ENCODE results near the gene TNS1. TPM values are rescaled to one million over a fixed set of nuclear protein-coding genes. Genes with fewer than 3 reads are reported as not detected.

TNS1 gene
- polyA plus RNA-seq, 1 experiment, result 19.7 TPM

DNA sequence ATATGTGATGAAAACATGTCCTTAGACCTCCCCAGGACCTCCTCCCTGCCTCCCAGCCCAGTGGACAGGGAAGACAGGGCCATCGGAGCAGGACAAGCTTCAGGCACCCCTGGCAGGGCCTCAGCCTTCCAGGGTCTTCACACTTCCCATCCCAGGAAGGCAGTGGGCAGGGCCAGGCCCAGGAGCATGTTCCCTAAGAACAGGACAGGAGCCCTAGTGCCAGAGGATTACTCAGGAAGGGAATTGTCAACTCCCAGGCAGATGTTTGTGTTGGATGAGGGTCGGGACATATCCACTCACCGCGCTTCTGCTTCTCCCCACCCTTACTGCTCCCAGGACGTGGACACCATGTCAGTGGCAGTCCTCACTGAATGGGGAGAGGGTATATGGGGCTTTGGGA is 138.9 kb downstream of the TNS1 start:
- Histone ChIP-seq H3K4me3 (ENCODE audit: low read depth, low read length) (no peak overlapping the region), H3K27ac (ENCODE audit: low read depth, low read length) (peak overlapping the region; percentile 39), H3K9me3 (ENCODE audit: control insufficient read depth, insufficient read depth, low read length) (no peaks in the 10 kb centered on the region), H3K27me3 (ENCODE audit: control insufficient read depth, insufficient read depth, low read length) (no peaks in the 10 kb centered on the region)
- TF ChIP-seq, protein P1, sequence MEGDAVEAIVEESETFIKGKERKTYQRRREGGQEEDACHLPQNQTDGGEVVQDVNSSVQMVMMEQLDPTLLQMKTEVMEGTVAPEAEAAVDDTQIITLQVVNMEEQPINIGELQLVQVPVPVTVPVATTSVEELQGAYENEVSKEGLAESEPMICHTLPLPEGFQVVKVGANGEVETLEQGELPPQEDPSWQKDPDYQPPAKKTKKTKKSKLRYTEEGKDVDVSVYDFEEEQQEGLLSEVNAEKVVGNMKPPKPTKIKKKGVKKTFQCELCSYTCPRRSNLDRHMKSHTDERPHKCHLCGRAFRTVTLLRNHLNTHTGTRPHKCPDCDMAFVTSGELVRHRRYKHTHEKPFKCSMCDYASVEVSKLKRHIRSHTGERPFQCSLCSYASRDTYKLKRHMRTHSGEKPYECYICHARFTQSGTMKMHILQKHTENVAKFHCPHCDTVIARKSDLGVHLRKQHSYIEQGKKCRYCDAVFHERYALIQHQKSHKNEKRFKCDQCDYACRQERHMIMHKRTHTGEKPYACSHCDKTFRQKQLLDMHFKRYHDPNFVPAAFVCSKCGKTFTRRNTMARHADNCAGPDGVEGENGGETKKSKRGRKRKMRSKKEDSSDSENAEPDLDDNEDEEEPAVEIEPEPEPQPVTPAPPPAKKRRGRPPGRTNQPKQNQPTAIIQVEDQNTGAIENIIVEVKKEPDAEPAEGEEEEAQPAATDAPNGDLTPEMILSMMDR (IDR thresholded peaks at IDR 0.05; ENCODE audit: low read depth, low read length), result no peak
- DNase-seq (ENCODE audit: low read depth, low spot score), result no peak
- POLR2A ChIA-PET, result no interaction called here
- CTCF ChIA-PET, result interaction anchor here (0.6 kb wide), 1 partner anchor 183 kb away, joined by 3 read pairs; no protein-coding TSS in a partner anchor

GRCh38 chr2:217861334-217861877 is 141.4 kb downstream of the TNS1 start:
- Histone ChIP-seq H3K9me3 (ENCODE audit: control insufficient read depth, insufficient read depth, low read length) (no peaks in the 10 kb centered on the region), H3K27me3 (ENCODE audit: control insufficient read depth, insufficient read depth, low read length) (no peaks in the 10 kb centered on the region), H3K4me3 (ENCODE audit: low read depth, low read length) (no peak overlapping the region), H3K27ac (ENCODE audit: low read depth, low read length) (no peak overlapping the region)
- TF ChIP-seq, protein P1 (IDR thresholded peaks at IDR 0.05; ENCODE audit: low read depth, low read length), result no peak
- ChIA-PET CTCF (interaction anchor here (1.1 to 1.4 kb wide), 3 partner anchors 26 to 133 kb away, joined by 3 to 4 read pairs (median 3); no protein-coding TSS in a partner anchor), POLR2A (no interaction called here)
- DNase-seq (ENCODE audit: low read depth, low spot score), result no peak

DNA sequence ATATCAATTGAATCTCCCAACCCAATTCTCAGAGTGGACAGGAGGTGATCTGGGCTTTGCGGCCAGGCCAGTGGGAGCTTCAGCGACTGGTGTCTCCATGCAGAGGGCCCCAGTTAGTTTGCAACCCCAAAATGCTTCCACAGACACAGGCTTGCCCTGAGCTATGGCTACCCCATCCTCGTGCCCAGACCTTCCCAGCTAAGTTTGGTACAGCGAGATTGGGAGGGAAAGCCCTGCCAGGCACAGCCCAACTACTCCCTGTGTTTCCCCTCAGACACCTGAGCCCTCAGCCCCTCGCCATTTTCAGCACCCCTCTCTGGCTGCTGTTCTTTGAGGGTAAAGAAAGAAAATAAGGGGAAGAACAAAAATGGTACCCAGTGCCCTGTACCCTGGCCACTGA is 142.9 kb downstream of the TNS1 start:
- CTCF ChIA-PET, result interaction anchor here (0.9 kb wide), 1 partner anchor 71 kb away, joined by 3 read pairs; no protein-coding TSS in a partner anchor
- H3K27ac ChIP-seq (ENCODE audit: low read depth, low read length), result no peak overlapping the region
- TF ChIP-seq, protein P1 (IDR thresholded peaks at IDR 0.05; ENCODE audit: low read depth, low read length), result no peak

GRCh38 chr2:217858519-217859491 is 144.0 kb downstream of the TNS1 start:
- DNase-seq (ENCODE audit: low read depth, low spot score), result peak; percentile 76
- ChIA-PET CTCF (interaction anchor here (0.9 to 2.1 kb wide), 4 partner anchors 21 to 72 kb away, joined by 3 to 11 read pairs (median 10); no protein-coding TSS in a partner anchor), POLR2A (interaction anchor here (0.6 to 1.0 kb wide), 4 partner anchors 9 to 107 kb away, joined by 3 read pairs; no protein-coding TSS in a partner anchor)
- H3K9me3 ChIP-seq (ENCODE audit: control insufficient read depth, insufficient read depth, low read length), result no peaks in the 10 kb centered on the region
- no peak overlapping the region for H3K4me3 ChIP-seq (ENCODE audit: low read depth, low read length)
- TF ChIP-seq, protein P1 (IDR thresholded peaks at IDR 0.05; ENCODE audit: low read depth, low read length), result no peak
- H3K27ac ChIP-seq (ENCODE audit: low read depth, low read length), result peak overlapping the region; percentile 74
- H3K27me3 ChIP-seq (ENCODE audit: control insufficient read depth, insufficient read depth, low read length), result no peaks in the 10 kb centered on the region

More for the DNA sequence above, 142.9 kb downstream of the TNS1 start:
- no peak for DNase-seq (ENCODE audit: low read depth, low spot score)
- Histone ChIP-seq H3K4me3 (ENCODE audit: low read depth, low read length) (no peak overlapping the region), H3K27me3 (ENCODE audit: control insufficient read depth, insufficient read depth, low read length) (no peaks in the 10 kb centered on the region), H3K9me3 (ENCODE audit: control insufficient read depth, insufficient read depth, low read length) (no peaks in the 10 kb centered on the region)
- POLR2A ChIA-PET, result no interaction called here

Data from AG04450 (cell line).